Cardiac muscle cell (in vitro differentiated cells and primary cell): ENCODE results near the gene GNGT2. TPM values are rescaled to one million over a fixed set of nuclear protein-coding genes. Genes with fewer than 3 reads are reported as not detected.

Experiments used
- DNase-seq, 2 donors: peaks; one replicate each; pipeline versions ENCODE4 v3.0.0 to v3.0.0-alpha.2; 2010 to 2017; ENCODE audit warnings: low read depth in 1 of 2, low spot score in 1 of 2
- H3K27ac ChIP-seq: fragments of 200-600 bp; sonication (generic); 2 replicates; pipeline ENCODE4 v1.5.1; 2016
- H3K27me3 ChIP-seq: fragments of 200-600 bp; sonication (generic); 2 replicates; pipeline ENCODE4 v1.6.0; 2016; ENCODE audit warnings: control low read depth
- H3K36me3 ChIP-seq: fragments of 200-600 bp; sonication (generic); 2 replicates; pipeline ENCODE4 v1.5.1; 2016; ENCODE audit warnings: control low read depth
- H3K4me1 ChIP-seq: fragments of 200-600 bp; sonication (generic); 2 replicates; pipeline ENCODE4 v1.8.1; 2017; ENCODE audit warnings: low read depth, mild to moderate bottlenecking, mixed run types
- H3K4me3 ChIP-seq: fragments of 200-600 bp; sonication (generic); 2 replicates; pipeline ENCODE4 v1.5.1; 2016; ENCODE audit warnings: mild to moderate bottlenecking
- H3K9me3 ChIP-seq: fragments of 200-600 bp; sonication (generic); 2 replicates; pipeline ENCODE4 v1.5.1; 2017; ENCODE audit warnings: low read depth, mild to moderate bottlenecking, control low read depth
- polyA plus RNA-seq: library from polyadenylated mRNA; unstranded; fragments of >200 nt; fragmentation: Nextera tagmentation; extraction: Ambion mirVana; gene quantifications from 2 replicates; pipeline ENCODE4 v1.2.1, GENCODE V29; 2016
- total RNA-seq: library from RNA; depleted of rRNA; stranded (reverse); fragments of >200 nt; gene quantifications from 2 replicates; pipeline ENCODE4 v1.2.3, GENCODE V29; 2016
- TF ChIP-seq, protein P1 (sequence below): IDR thresholded peaks from 2 replicates; pipeline ENCODE4 v1.5.1; 2012; ENCODE audit warnings: low read depth, mild to moderate bottlenecking, low read length

Gene GNGT2
- total and polyA plus RNA-seq, 2 experiments from 2014 or later, result not detected

DNA sequence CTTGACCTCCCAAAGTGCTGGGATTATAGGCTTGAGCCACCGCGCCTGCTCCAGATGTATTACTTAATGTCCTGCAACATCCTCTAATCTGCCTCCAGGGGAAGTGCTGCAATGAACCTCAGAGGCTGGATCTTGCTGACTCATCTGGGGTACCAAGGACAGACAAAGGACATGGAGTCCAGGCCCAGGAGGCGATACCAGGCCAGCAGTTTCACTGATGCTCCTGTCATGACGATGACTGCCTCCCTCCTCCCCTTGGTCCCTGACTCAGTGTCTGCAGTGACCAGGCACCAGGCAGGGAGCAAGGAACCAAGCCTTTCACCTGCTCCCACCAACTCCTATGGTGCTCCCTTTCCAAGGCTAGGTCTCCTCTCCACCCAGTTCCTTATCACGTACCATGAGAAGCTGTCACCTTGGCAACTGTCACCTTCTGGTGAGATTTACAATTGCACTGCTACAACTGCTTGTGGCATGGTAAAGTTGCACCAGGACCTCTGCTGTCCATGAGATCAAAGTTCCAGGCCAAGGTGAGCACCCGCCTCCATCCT is 41.8 kb upstream of the GNGT2 start:
- DNase-seq, result peak; percentile 19 to 62
- Histone ChIP-seq H3K27ac (no peak overlapping the region), H3K4me1 (peaks cover 7% of the 10 kb centered on the region), H3K9me3 (no peaks in the 10 kb centered on the region), H3K36me3 (no peaks in the 10 kb centered on the region), H3K27me3 (no peaks in the 10 kb centered on the region), H3K4me3 (no peak overlapping the region)
- TF ChIP-seq, protein P1, sequence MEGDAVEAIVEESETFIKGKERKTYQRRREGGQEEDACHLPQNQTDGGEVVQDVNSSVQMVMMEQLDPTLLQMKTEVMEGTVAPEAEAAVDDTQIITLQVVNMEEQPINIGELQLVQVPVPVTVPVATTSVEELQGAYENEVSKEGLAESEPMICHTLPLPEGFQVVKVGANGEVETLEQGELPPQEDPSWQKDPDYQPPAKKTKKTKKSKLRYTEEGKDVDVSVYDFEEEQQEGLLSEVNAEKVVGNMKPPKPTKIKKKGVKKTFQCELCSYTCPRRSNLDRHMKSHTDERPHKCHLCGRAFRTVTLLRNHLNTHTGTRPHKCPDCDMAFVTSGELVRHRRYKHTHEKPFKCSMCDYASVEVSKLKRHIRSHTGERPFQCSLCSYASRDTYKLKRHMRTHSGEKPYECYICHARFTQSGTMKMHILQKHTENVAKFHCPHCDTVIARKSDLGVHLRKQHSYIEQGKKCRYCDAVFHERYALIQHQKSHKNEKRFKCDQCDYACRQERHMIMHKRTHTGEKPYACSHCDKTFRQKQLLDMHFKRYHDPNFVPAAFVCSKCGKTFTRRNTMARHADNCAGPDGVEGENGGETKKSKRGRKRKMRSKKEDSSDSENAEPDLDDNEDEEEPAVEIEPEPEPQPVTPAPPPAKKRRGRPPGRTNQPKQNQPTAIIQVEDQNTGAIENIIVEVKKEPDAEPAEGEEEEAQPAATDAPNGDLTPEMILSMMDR, result no peak

DNA sequence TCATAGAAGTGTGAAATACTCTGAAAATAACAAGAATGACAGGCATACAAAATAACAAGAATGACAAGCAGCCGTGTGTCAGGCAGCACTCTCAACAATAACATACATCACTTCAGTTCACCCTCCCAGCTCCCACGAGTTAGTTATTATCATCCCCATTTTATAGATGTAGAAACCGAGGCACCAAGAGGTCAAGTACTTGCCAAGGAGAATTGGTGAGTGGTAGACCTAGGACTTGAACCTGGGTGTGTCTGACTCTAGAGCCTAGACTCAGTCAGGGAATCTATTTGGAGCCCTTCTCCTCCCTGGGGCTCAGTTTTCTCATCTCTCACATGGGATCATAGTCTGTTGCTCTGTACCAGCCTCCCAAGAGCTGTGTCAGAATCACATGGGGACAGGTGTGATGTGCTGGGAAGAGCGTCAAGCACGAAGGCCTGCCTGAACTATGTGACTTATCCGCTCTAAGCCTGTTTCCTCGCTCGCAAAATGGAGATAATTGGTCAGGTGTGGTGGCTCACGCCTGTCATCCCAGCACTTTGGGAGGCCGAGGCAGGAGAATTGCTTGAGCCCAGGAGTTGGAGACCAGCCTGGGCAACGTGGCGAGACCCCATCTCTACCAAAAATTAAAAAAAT is 39.6 kb upstream of the GNGT2 start:
- peaks cover 7% of the 10 kb centered on the region for H3K4me1 ChIP-seq
- H3K9me3 ChIP-seq, result no peaks in the 10 kb centered on the region
- TF ChIP-seq, protein P1, result no peak
- no peaks in the 10 kb centered on the region for H3K36me3 ChIP-seq
- H3K27me3 ChIP-seq, result no peaks in the 10 kb centered on the region
- DNase-seq, result no peak
- no peak overlapping the region for H3K27ac ChIP-seq
- H3K4me3 ChIP-seq, result no peak overlapping the region

DNA sequence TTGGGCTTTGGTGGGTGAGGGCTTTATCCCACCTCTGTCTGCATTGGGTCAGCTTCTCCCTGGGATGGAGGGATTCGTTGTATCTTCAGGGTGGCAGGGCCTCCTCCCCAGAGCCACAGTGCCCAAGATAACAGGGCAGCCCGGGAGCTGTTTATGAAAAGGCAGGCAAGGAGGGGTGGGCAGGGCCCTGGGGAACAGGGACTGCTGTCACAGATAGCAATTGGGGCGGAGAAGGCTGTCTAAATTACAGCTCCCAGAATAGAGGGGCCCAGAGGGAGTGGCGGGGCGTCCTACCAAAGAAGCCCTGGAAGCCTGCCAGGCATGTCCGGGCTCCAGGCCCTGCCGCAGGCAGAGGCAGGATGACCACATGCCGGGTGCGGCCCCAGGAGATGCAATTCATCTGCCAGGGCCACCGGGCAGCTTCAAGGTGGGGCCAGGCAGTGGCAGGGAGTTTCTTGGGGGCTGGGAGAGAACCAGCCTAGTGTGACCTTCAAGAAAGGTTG is 39.0 kb upstream of the GNGT2 start:
- peaks cover 7% of the 10 kb centered on the region for H3K4me1 ChIP-seq
- H3K36me3 ChIP-seq, result no peaks in the 10 kb centered on the region
- no peaks in the 10 kb centered on the region for H3K27me3 ChIP-seq
- H3K27ac ChIP-seq, result no peak overlapping the region
- H3K4me3 ChIP-seq, result no peak overlapping the region
- no peaks in the 10 kb centered on the region for H3K9me3 ChIP-seq
- TF ChIP-seq, protein P1, result no peak
- peak; percentile 16 to 58 for DNase-seq

DNA sequence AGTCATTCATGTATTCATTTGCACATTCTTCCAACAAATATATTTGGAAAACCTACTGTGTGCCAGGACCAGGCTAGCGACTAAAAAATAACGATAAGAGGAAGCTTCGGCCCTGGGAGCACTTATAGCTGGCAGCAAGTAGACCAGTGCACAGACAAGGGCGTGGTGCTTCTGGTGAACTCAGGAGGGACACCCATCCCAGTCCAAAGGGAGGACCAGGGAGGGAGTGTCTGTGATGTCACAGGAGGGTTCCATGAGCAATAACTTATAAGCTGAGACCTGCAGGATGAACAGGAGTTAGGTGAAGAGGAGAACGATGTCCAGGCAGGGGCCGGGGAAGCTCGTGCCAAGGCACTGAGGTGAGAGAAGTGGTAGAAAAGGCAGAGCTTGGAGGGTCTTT is 37.6 kb upstream of the GNGT2 start:
- DNase-seq, result no peak
- H3K27ac ChIP-seq, result no peak overlapping the region
- peaks cover 7% of the 10 kb centered on the region for H3K4me1 ChIP-seq
- H3K4me3 ChIP-seq, result no peak overlapping the region
- no peaks in the 10 kb centered on the region for H3K36me3 ChIP-seq
- TF ChIP-seq, protein P1, result no peak
- H3K27me3 ChIP-seq, result no peaks in the 10 kb centered on the region
- no peaks in the 10 kb centered on the region for H3K9me3 ChIP-seq

DNA sequence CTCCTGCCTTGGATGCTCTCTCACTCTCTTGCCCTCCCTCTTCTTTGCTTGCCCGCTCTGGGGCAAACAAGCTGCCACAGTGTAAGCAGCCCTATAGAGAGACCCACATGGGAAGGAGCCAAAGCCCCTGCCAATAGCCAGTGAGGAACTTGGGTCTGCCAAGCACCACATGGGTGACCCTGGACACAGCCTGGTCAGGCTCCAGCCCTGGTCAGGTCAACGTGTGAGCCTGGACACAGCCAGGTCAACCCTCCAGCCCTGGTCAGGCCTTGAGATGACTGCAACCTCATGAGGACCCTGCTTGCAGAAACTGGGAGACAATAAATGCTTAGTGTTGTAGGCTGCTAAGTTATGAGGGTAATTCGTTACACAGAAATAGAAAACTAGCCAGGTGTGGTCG is 34.5 kb upstream of the GNGT2 start:
- Histone ChIP-seq H3K27ac (no peak overlapping the region), H3K27me3 (no peaks in the 10 kb centered on the region), H3K9me3 (no peaks in the 10 kb centered on the region), H3K36me3 (no peaks in the 10 kb centered on the region), H3K4me1 (peaks cover 7% of the 10 kb centered on the region), H3K4me3 (no peak overlapping the region)
- no peak for DNase-seq
- TF ChIP-seq, protein P1, result no peak
